Ascending aorta (tissue), 2 donors: ENCODE results near the gene CCDC12. TPM values are rescaled to one million over a fixed set of nuclear protein-coding genes. Genes with fewer than 3 reads are reported as not detected.

Experiments
- DNase-seq, 2 donors: peaks; one replicate each; pipeline ENCODE4 v3.0.0-alpha.2; 2019; ENCODE audit warnings: low spot score in 2 of 2
- H3K27ac ChIP-seq, 2 donors: fragments of 200-600 bp; sonication (generic); one replicate each; pipeline ENCODE4 v1.5.1; 2016 to 2017; ENCODE audit warnings: mild to moderate bottlenecking in 1 of 2
- H3K27me3 ChIP-seq: fragments of 200-600 bp; sonication (generic); one replicate; pipeline ENCODE4 v1.5.1; 2017
- H3K36me3 ChIP-seq, 2 donors: fragments of 200-600 bp; sonication (generic); one replicate each; pipeline ENCODE4 v1.5.1; 2016
- H3K4me1 ChIP-seq, 2 donors: fragments of 200-600 bp; sonication (generic); one replicate each; pipeline ENCODE4 v1.5.1; 2016 to 2017; ENCODE audit warnings: mild to moderate bottlenecking in 1 of 2
- H3K4me3 ChIP-seq, 2 donors: fragments of 200-600 bp; sonication (generic); one replicate each; pipeline ENCODE4 v1.5.1; 2016 to 2017; ENCODE audit warnings: mild to moderate bottlenecking in 1 of 2
- H3K9me3 ChIP-seq, 2 donors: fragments of 200-600 bp; sonication (generic); one replicate each; pipeline ENCODE4 v1.5.1; 2016
- CTCF ChIP-seq, 3 experiments: fragments of 200-600 bp in 2 of 3; fragments of 450-650 bp in 1 of 3; sonication (generic) in 2 of 3; IDR thresholded peaks; one replicate each; pipeline ENCODE4 v1.5.1; 2016 to 2019; ENCODE audit warnings: antibody characterized with exemption in 3 of 3, mild to moderate bottlenecking in 1 of 3, moderate library complexity in 1 of 3
- intact Hi-C: fragments of 100-400 bp; cut with DNase I; formaldehyde crosslinking; loops from one replicate; pipeline ENCODE4 v1.15.1; 2023
- total RNA-seq: library from RNA; depleted of rRNA; stranded (reverse); fragments of >200 nt; gene quantifications from one replicate; pipeline ENCODE4 v1.1.0, GENCODE V29; 2016

Gene CCDC12
- total RNA-seq, 1 donor from 2014 or later, result 34.3 TPM

DNA sequence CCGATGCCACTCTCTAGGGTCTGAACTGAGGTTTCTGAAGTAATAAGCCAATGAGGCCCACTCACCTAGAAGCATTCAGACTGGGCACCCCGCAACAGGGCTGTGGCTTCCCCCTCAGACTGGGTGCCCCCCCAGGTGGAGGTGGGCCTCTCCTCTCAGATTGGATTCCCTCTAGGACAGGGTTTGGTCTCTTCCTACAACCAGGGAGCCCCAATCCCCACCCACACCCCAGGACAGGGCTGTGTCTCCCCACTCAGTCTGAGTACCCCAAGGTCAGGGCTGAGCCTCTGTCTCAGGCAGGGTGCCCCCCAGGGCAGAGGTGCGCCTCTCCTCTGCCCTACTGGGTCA, 71.4 kb downstream of the CCDC12 start:
- no peaks in the 10 kb centered on the region for H3K36me3 ChIP-seq
- intact Hi-C loops, result no loop called here
- no peak overlapping the region for H3K27ac ChIP-seq
- TF ChIP-seq CTCF (IDR thresholded peaks at IDR 0.05), result no peak
- H3K9me3 ChIP-seq, result no peaks in the 10 kb centered on the region
- DNase-seq, result no peak
- peaks cover 14 to 21% of the 10 kb centered on the region in 2 donors for H3K4me1 ChIP-seq
- no peaks in the 10 kb centered on the region for H3K27me3 ChIP-seq
- H3K4me3 ChIP-seq, result no peak overlapping the region

DNA sequence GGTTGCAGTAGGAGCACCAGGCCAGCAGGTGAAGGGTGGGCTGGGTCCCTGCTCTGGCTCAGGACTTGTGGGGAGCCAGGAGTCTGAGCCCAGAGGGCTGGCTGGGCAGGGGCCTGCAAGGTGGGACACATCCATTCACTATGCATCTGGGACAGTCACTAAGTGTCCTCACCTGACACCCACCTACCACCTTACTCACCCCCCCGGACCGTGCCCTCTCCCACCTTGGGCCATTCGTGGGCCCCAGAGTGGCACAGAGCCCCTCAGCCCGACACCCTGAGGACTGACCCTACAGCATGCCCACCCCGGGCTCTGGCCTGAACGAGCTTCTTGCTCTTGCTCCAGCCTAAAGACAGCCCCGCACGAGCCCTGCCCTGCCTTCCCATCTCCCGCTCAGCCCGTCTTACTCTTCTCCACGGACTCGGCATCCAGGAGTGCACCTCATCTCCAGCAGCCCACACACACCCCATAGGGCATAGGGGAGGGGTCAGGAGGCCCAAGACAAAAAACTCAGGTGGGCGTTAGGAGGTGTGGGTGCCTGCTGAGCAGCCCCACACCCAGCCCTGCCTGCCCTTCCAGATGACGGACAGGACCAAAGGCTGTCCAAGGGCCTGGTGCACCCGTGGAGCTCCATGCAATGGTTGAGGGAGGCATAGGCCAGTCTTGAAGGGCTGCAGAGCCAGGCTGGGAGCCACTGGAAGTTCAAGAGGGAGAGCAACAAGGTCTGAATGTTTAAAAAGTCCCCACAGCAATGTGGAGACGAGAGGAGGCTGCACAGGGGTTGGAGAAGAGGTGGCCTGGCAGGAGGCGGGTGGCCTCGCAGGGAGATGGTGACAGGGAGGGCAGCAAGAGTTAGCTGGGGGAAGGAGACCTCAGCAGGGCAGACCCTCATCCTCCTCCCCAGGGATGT, 72.0 kb downstream of the CCDC12 start:
- Histone ChIP-seq H3K36me3 (no peaks in the 10 kb centered on the region), H3K27ac (no peak overlapping the region), H3K9me3 (no peaks in the 10 kb centered on the region), H3K4me1 (peaks cover 14 to 23% of the 10 kb centered on the region in 2 donors), H3K27me3 (no peaks in the 10 kb centered on the region), H3K4me3 (no peak overlapping the region)
- DNase-seq, result peak in 1 of 2 donors; percentile 39
- TF ChIP-seq CTCF (IDR thresholded peaks at IDR 0.05), result no peak
- intact Hi-C loops, result no loop called here

- H3K27ac ChIP-seq, result no peak overlapping the region
- H3K4me3 ChIP-seq, result no peak overlapping the region
- H3K4me1 ChIP-seq, result peaks cover 6 to 24% of the 10 kb centered on the region in 2 donors
- no peaks in the 10 kb centered on the region for H3K9me3 ChIP-seq
- H3K36me3 ChIP-seq, result no peaks in the 10 kb centered on the region
- intact Hi-C loops, result no loop called here
- no peak for TF ChIP-seq CTCF (IDR thresholded peaks at IDR 0.05)
- no peak for DNase-seq
- no peaks in the 10 kb centered on the region for H3K27me3 ChIP-seq
Measured at GRCh38 chr3:46903341-46904302, 72.9 kb downstream of the CCDC12 start.

- intact Hi-C loops, result no loop called here
- DNase-seq, result no peak
- H3K4me3 ChIP-seq, result no peak overlapping the region
- H3K9me3 ChIP-seq, result no peaks in the 10 kb centered on the region
- H3K36me3 ChIP-seq, result no peaks in the 10 kb centered on the region
- TF ChIP-seq CTCF (IDR thresholded peaks at IDR 0.05), result no peak
- H3K27me3 ChIP-seq, result no peaks in the 10 kb centered on the region
- peaks cover 0 to 21% of the 10 kb centered on the region in 2 donors for H3K4me1 ChIP-seq
- no peak overlapping the region for H3K27ac ChIP-seq
Measured at GRCh38 chr3:46902188-46902631, 74.3 kb downstream of the CCDC12 start.

- DNase-seq, result no peak
- Histone ChIP-seq H3K4me1 (peaks cover 0 to 21% of the 10 kb centered on the region in 2 donors), H3K9me3 (no peaks in the 10 kb centered on the region), H3K36me3 (no peaks in the 10 kb centered on the region), H3K27ac (no peak overlapping the region), H3K27me3 (no peaks in the 10 kb centered on the region), H3K4me3 (no peak overlapping the region)
- no peak for TF ChIP-seq CTCF (IDR thresholded peaks at IDR 0.05)
- intact Hi-C loops, result no loop called here
Measured at GRCh38 chr3:46901591-46902187, 74.9 kb downstream of the CCDC12 start.
